Myocyte (in vitro differentiated cells): ENCODE data around the gene SLC25A29. TPM values are rescaled to one million over a fixed set of nuclear protein-coding genes. Genes with fewer than 3 reads are reported as not detected.
A peak's percentile ranks its signal among the peaks of the same experiment; 100 is the strongest.
"Not testable (repeated sequence)": the region's sequence is repeated elsewhere in the genome, so short reads cannot be mapped to it uniquely, and the experiment has no call there.

ENCODE experiments used
- DNase-seq: peaks from one replicate; pipeline ENCODE4 v3.0.0-alpha.2; 2012; ENCODE audit warnings: low read depth
- polyA plus RNA-seq: library from polyadenylated mRNA; unstranded; fragments of >200 nt; gene quantifications from one replicate; pipeline ENCODE4 v1.2.1, GENCODE V29; 2012; ENCODE audit warnings: missing spikeins
- total RNA-seq: library from RNA; depleted of rRNA; stranded (reverse); fragments of >200 nt; gene quantifications from 2 replicates; pipeline ENCODE4 v1.2.3, GENCODE V29; 2014

Gene SLC25A29
- total RNA-seq: 79.6 and 93.0 TPM in 2 replicates
- polyA plus RNA-seq: 18.7 TPM

DNA sequence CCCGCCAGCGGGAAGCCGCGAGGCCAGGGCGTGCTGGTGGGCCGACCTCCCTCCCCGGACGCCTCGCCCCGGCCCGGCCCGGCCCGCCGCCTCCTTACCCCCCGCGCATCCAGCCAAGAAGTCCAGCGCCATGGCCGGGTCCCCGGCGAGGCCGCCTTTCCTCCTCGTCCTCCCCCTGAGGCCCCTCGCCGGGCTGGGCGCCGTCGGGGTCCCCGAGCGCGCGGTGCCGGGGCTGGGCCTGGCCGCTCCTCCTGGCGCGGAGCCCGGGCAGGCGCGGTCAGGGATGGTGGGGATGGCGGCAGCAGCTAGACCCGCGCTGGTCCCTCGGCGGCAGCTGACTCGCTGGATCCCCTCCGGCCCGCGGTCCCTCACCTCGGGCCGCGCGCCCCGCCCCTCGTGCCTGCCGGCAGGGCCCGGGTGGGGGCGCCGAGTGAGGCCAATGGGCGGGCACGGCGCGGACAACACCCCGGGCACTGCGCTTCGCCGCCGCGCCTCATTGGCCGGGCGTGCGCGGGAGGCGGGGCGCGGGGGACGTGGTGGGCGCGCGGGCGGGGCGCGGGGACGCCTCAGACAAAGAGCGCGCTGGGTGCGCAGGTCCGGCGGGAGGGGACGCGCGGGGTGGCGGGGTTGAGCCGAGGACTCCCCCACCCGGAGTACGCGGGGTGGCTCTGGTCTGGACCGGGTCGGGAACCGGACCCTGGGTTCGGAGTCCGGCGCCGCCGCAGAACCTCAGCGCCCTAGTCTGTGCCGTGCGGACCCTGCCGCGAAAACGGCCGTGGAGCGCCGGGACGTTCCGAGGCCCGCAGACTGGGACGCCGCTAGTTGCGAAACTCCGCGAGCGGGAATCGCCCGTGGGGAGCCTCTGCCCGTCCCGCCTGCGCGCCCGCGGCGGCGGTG, at the start of gene SLC25A29:
TSS of gene SLC25A29 (minus strand) at position 344 of the 897 bp plus-strand sequence. CDS start at position 132, 212 bp downstream.
- DNase-seq: peak; percentile 92

DNA sequence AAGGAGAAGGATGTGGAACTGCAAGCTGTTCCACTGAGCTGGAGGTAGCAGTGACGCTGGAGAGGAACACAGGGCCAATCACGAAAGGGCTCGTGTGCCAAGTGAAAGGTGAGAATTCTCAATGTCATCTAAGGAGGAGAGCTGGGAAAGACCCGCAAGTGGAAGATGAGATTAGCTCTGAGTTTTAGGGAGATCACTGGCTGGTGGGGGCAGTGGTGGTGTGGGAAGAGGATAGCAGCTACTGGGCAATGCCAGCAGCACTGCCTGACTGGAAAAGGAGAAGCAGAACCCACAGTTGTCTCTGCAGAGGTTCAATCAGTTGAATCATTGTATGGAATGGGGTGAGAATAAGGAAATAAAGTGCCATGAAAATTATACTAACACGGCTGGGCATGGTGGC, 44.7 kb upstream of the SLC25A29 start:
- no peak for DNase-seq

- DNase-seq: no peak
These were observed 44.2 kb upstream of the SLC25A29 start for GRCh38 chr14:100350276-100350926.

DNA sequence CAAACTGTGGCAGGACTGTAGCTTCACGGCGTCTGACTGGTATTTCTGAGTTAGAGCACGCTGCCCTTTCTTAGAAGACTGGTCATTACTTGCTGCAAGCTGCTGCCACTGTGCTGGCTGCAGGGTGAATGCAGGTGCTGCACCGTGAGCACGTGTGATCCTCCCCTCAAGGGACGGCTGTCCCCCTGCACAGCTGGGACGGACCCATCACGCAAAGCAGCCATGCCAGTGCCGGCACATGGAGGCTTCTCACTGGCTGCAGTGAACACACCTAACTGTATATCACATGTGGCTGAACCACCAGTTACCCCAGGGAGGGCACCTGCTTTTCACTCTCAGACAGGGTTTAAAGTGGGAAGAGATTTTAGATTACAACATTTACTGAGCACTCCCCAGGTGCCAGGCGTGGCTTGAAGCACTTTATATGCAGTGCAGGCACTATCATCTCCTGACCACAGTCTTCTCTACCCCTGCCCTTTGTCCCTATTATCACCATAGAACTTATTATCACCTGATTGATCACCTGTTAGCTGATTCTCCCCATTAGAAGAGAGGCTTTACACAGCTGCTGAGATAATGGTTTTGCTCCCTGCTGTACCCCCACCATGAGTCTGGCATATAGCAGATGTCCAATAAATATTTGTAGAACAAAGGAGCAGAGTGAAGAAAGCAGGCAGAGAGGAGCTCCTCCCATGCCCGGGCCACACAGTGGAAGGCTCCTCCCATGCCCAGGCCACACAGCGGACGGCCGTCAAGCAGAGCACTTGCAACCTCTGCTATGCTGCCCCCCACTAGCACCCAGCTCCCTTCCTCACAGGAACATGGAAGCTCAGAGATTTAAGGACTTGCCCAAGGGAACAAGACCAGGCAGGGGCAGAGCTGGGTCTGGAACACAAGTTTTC, 42.8 kb upstream of the SLC25A29 start:
- DNase-seq: no peak

DNA sequence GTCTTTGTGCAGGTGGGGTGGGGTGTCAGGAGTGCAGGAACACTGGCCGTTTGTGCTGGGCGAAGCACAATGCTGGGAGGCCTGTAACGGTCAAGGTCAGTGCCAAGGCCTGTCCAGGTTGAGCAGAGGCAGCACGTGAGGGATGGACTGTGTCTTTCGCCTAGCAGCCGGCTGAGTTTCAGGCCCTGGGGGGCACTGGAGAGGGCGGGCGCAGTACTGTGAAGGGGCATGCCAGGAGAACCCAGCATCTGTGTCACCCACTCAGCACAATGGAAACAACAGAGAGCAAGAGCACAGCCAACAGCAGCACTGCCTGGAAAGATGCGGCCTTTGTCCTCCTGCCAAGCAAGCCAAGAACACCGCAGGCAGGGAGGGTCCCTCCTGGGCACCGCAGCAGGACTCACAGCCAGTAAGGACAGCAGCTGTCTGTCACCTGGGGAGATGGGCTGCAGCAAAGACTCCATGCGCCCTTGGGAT, 42.0 kb upstream of the SLC25A29 start:
- no peak for DNase-seq

DNA sequence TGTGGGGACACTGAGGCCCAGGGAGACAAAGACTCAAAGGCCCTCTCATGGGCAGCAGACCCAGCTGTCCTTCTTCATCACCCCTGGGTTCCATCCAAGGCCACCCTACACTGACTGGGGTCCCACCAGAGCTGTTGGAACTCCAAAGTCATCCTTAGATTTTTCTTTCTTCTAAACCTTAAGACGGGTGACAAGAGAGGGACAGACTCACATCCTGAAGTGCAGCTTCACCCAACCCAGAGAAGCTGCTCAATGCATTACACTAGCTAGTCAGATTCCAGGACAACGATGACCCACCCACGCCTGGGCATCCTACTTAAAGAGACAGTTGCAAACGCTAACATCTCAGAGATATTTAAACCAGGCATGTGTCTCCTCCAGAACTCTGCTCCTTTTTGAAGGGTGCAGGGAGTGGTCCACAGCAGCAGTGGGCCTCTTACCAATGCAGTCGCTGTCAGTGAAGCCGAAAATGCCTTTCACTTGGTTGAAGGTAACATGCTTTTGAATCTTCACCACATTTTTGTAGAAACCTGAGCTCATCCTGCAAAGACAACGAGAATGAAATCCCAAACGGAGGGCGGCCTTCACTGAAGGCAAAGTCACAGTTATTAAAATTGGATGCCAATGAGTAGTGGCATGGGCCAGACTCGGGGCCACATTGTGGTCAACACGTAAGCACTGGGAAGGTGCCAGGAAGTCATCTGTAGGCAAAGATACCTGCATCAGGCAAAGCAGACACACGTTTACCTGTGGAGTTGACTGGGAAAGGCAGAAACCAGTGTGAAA, 40.3 kb upstream of the SLC25A29 start:
- no peak for DNase-seq

DNA sequence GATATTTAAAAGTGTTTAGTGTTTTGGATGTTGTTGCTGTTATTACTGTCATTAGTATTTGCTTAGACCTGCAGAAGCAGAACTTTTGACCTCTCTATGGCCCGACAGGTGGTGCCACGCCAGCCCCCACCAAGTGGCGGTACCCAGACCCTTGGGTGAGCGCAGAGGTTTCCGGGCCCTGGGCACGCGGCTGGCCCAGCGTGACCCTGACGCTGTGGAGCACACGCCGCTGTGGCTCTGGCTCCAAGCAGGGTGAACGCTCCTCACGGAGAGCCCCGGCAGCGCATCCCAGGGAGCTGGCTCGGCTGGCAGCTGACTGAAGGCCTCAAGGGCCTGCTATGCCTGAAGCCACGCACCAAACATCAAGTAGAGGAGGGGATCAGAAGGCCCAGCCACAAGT, 39.5 kb upstream of the SLC25A29 start:
- no peak for DNase-seq

DNA sequence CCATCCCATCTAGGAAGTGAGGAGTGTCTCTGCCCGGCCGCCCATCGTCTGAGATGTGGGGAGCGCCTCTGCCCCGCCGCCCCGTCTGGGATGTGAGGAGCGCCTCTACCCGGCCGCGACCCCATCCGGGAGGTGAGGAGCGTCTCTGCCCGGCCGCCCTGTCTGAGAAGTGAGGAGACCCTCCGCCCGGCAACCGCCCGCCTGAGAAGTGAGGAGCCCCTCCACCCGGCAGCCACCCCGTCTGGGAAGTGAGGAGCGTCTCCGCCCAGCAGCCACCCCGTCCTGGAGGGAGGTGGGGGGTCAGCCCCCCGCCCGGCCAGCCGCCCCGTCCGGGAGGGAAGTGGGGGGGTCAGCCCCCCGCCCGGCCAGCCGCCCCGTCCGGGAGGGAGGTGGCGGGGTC, 38.4 kb upstream of the SLC25A29 start:
- DNase-seq: not testable (repeated sequence)

GRCh38 chr14:100342826-100343225, 36.6 kb upstream of the SLC25A29 start:
- DNase-seq: not testable (repeated sequence)

DNA sequence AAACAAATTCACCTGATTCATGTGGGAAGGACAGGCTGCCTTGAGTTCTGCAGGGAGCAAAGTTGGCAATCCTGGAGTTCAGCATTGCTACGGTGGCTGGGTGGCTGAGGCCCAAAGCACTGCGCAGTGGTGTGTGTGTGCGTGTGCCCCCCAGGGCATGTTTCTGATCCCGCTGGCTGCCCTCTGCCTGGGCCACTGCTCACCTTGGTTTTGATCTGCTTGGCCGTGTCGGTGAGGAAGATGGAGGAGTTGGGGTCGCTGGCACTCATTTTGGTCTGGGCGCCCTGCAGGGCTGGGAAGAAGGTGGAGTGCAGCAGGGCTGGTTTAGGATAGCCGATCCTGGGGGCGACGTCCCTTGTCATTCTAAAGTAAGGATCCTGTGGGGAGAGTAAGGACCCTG, 36.0 kb upstream of the SLC25A29 start:
- no peak for DNase-seq

- DNase-seq: peak; percentile 80
These were observed 35.2 kb upstream of the SLC25A29 start for GRCh38 chr14:100341301-100342031.

GRCh38 chr14:100340423-100340813, 34.2 kb upstream of the SLC25A29 start:
- no peak for DNase-seq

DNA sequence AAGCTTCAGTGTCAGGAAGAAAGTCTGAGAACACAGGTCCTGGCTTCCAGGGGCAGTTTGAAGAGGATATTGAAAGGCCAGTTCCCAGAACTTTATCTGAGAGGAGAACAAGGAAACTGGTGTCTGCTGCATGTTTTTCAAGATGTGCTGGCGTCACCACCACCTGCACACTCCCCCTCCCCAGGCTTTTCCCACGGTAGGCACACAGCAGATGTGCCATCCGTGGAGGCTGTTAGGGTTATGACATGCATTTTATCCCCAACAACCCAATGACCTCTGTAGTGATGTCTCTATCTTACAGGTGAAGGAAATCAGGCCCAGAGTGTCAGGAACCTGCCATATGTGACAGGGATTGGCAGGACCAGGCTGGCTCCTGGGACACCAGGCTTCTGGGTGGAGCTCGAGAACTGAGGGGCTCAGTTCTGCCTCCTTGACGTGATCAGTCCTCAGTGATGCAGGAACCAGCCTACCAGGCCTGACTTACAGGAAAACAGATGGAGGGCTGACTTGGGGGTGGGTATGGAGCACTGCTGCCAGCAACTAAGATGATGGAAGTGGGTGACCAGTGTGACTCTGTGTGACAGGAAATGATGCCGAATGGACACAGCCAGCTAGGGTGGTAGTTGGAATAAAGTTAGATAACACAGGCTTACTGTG, 33.6 kb upstream of the SLC25A29 start:
- DNase-seq: no peak

- no peak for DNase-seq
These were observed 30.6 kb upstream of the SLC25A29 start for GRCh38 chr14:100336618-100337530.

DNA sequence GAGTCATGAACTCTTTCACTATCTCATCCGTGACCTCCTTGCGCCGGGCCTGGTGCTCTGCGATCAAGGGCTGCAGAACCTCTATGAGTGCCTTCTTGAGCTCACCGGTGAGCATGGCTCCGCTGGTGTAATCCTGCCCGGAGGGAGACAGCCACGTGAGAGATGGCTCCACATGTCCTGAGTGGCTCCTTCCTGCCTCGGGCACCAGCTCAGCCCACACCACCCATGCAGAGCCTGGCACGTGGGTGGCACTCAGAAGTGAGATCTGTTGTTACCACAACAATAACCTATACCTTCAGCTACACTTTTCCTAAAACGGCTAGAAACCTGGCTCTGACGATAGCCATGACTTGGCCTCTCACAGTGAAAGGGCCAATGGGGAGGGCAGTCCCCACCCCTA, 28.7 kb upstream of the SLC25A29 start:
- DNase-seq: no peak

GRCh38 chr14:100333827-100334226, 27.6 kb upstream of the SLC25A29 start:
- DNase-seq: no peak

- no peak for DNase-seq
These were observed 27.1 kb upstream of the SLC25A29 start for GRCh38 chr14:100333311-100333710.

DNA sequence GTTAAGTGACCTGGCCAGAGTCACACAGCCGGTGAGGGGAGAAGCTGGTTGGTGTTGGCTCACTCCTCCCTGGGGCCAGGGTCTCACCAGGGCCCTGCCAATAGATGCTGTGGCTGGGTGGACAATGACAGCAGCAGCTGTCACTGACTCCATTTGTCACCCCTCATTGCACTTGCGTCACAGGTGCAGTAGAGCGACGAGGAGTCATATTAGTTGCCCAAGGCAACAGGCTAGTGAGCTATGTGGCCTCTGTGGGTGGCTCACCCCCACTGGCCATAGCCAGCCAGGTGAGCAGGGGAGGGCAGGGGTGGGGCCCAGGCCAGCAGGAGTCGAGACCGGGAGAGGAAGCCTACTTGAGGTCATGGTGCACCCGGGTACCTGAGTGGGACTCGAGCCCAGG, 26.6 kb upstream of the SLC25A29 start:
- DNase-seq: peak; percentile 72
